Colonic mucosa (tissue), 4 donors: ENCODE data around the gene PLB1. TPM values are rescaled to one million over a fixed set of nuclear protein-coding genes. Genes with fewer than 3 reads are reported as not detected.
A peak's percentile ranks its signal among the peaks of the same experiment; 100 is the strongest.

Experiments used
- DNase-seq: peaks from one replicate; pipeline ENCODE4 v3.0.0-alpha.2; 2020
- H3K27ac ChIP-seq: fragments of 200-600 bp; one replicate; pipeline ENCODE4 v1.8.0; 2021
- H3K27me3 ChIP-seq: fragments of 200-600 bp; one replicate; pipeline ENCODE4 v1.8.0; 2021
- H3K36me3 ChIP-seq: fragments of 200-600 bp; one replicate; pipeline ENCODE4 v1.8.0; 2021
- H3K4me1 ChIP-seq: fragments of 200-600 bp; one replicate; pipeline ENCODE4 v1.8.0; 2021; ENCODE audit warnings: mild to moderate bottlenecking
- H3K4me3 ChIP-seq: fragments of 200-600 bp; one replicate; pipeline ENCODE4 v1.8.0; 2021
- H3K9ac ChIP-seq, 2 donors: one replicate each; pipeline ENCODE4 v1.7.0; 2013; ENCODE audit warnings: control low read depth in 2 of 2, low read depth in 2 of 2, low read length in 2 of 2
- H3K9me3 ChIP-seq: fragments of 200-600 bp; one replicate; pipeline ENCODE4 v1.8.0; 2021
- CTCF ChIP-seq: fragments of 200-600 bp; IDR thresholded peaks from one replicate; pipeline ENCODE4 v1.8.0; 2022; ENCODE audit warnings: antibody characterized with exemption, mild to moderate bottlenecking
- intact Hi-C: fragments of 100-400 bp; cut with DNase I; formaldehyde crosslinking; loops from one replicate; pipeline ENCODE4 v1.14.1; 2022
- total RNA-seq, 2 donors: library from RNA; stranded (reverse); fragmentation: NEBNext Ultra II Directional in 1 of 2; extraction: Animal tissue kit (Norgen Biotek cat#: 25700) in 1 of 2; gene quantifications; one replicate each; pipeline ENCODE4 v1.2.1, GENCODE V29; 2021
- donor health status: healthy.
- donor health status: DM: no; HTN: no; CAD: no.
- donor health status: DM: no; HTN: no; CAD: no.

PLB1 gene
- total RNA-seq, 2 donors from 2014 or later: 1.3 to 3.0 TPM

- H3K36me3 ChIP-seq: no peaks in the 10 kb centered on the region
- H3K4me3 ChIP-seq: no peak overlapping the region
- DNase-seq: no peak
- no peaks in the 10 kb centered on the region for H3K9me3 ChIP-seq
- no peaks in the 10 kb centered on the region for H3K27me3 ChIP-seq
- TF ChIP-seq CTCF: no peak
- no peaks in the 10 kb centered on the region for H3K4me1 ChIP-seq
- intact Hi-C loops: no loop called here
- no peak overlapping the region for H3K27ac ChIP-seq
- no peak overlapping the region for H3K9ac ChIP-seq
Observed at GRCh38 chr2:28506112-28506910, 10.5 kb downstream of the PLB1 start.

- H3K9me3 ChIP-seq: no peaks in the 10 kb centered on the region
- peak; percentile 47 for DNase-seq
- no peaks in the 10 kb centered on the region for H3K27me3 ChIP-seq
- H3K27ac ChIP-seq: no peak overlapping the region
- H3K4me3 ChIP-seq: no peak overlapping the region
- intact Hi-C loops: no loop called here
- no peaks in the 10 kb centered on the region for H3K36me3 ChIP-seq
- H3K9ac ChIP-seq: no peak overlapping the region
- no peaks in the 10 kb centered on the region for H3K4me1 ChIP-seq
- TF ChIP-seq CTCF: no peak
Observed at GRCh38 chr2:28507796-28508764, 12.2 kb downstream of the PLB1 start.

- H3K36me3 ChIP-seq: no peaks in the 10 kb centered on the region
- H3K9me3 ChIP-seq: no peaks in the 10 kb centered on the region
- H3K4me3 ChIP-seq: no peak overlapping the region
- H3K9ac ChIP-seq: no peak overlapping the region
- H3K27me3 ChIP-seq: no peaks in the 10 kb centered on the region
- no peaks in the 10 kb centered on the region for H3K4me1 ChIP-seq
- no peak overlapping the region for H3K27ac ChIP-seq
- no peak for DNase-seq
- intact Hi-C loops: no loop called here
- no peak for TF ChIP-seq CTCF
Observed at GRCh38 chr2:28509361-28509760, 13.5 kb downstream of the PLB1 start.

GRCh38 chr2:28510184-28510583 lies 14.3 kb downstream of the PLB1 start:
- Histone ChIP-seq H3K4me3 (no peak overlapping the region), H3K9ac (no peak overlapping the region), H3K27me3 (no peaks in the 10 kb centered on the region), H3K27ac (no peak overlapping the region), H3K4me1 (no peaks in the 10 kb centered on the region), H3K9me3 (no peaks in the 10 kb centered on the region), H3K36me3 (no peaks in the 10 kb centered on the region)
- DNase-seq: no peak
- intact Hi-C loops: no loop called here
- TF ChIP-seq CTCF: no peak

GRCh38 chr2:28511871-28512606 lies 16.2 kb downstream of the PLB1 start:
- intact Hi-C loops: no loop called here

More at GRCh38 chr2:28511871-28512606, 16.2 kb downstream of the PLB1 start:
- Histone ChIP-seq H3K36me3 (no peaks in the 10 kb centered on the region), H3K4me1 (no peaks in the 10 kb centered on the region), H3K4me3 (no peak overlapping the region), H3K9ac (no peak overlapping the region), H3K9me3 (no peaks in the 10 kb centered on the region), H3K27me3 (no peaks in the 10 kb centered on the region), H3K27ac (no peak overlapping the region)
- no peak for DNase-seq
- no peak for TF ChIP-seq CTCF
